ENCODE results near the gene STMN3.

DNA sequence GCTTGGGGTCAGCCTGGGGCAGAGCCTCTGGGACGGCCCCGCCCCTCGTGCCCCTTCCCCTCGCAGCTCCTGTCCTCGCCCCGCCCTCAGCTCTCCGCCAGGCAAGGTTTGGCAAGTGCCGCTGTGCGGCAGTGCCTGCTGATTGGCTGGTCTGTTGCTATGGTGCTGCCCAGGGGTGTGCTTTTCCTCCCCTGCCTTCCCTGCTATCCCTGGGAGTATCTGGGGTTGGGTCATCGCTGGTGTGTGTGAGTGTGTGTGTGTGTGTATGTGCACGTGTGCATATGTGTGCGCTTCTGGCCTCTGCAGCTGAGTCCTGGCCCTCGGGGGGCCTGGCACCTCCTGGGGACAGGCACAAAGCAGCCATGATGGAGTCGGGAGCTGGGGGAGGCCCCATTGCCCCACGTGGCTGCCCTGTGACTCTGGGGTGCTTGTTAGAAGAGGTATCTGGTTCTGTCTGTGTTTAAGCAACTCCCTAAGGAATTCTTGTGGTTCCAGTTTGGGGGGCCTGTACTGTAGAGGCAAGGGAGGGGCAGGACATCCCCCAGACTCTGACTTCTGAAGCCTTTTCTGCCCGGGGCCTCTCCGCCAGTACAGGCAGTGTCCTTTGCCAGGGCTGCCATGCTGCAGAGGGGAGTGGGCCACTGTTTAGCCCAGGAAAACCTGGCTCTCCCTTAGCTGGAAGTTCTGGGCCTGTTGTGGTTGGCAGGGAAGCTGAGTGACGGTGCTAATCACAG lies 11.8 kb upstream of the STMN3 start:
- no peak for TF ChIP-seq CTCF (IDR thresholded peaks at IDR 0.05)
- TF ChIP-seq EP300 (IDR thresholded peaks at IDR 0.05), result no peak
- no peak for TF ChIP-seq POLR2A (IDR thresholded peaks at IDR 0.05)
